ENCODE measurements around the gene GUCY1A2.

The GUCY1A2 gene

GRCh38 chr11:106679581-106679980 lies 338.7 kb downstream of the GUCY1A2 start:
- no peak for TF ChIP-seq POLR2AphosphoS5 (IDR thresholded peaks at IDR 0.05; ENCODE audit: low read depth, low read length)
- no peak for FAIRE-seq
- DNase-seq (ENCODE audit: insufficient read length): no peak

GRCh38 chr11:106679181-106679580 lies 339.1 kb downstream of the GUCY1A2 start:
- FAIRE-seq (no peak), DNase-seq (ENCODE audit: insufficient read length) (no peak)
- TF ChIP-seq TAF1 (IDR thresholded peaks at IDR 0.05; ENCODE audit: borderline replicate concordance, low read depth, low read length): no peak
- TF ChIP-seq POLR2AphosphoS5 (IDR thresholded peaks at IDR 0.05; ENCODE audit: low read depth, low read length): no peak
- TF ChIP-seq POLR2A (IDR thresholded peaks at IDR 0.05; ENCODE audit: low read depth, low read length): no peak

DNA sequence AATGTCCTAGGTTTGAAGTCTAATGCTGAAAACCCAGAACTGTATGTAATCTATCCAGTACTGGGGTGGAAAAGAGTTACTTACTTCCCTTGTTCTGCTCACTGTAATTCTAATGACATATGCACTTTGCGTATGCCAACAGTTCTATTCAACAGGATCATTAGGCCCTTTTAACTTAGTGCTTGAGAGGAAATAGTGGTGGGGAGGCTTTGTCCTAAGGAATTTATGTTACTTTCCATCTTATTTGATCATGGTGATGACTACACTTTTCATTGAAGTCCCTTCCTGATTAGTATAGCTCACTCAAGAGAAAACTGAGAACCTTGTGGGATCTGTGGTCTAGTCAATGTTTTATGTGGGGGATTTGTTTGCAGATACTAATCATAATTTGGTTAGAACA lies 348.2 kb downstream of the GUCY1A2 start:
- FAIRE-seq: no peak

DNA sequence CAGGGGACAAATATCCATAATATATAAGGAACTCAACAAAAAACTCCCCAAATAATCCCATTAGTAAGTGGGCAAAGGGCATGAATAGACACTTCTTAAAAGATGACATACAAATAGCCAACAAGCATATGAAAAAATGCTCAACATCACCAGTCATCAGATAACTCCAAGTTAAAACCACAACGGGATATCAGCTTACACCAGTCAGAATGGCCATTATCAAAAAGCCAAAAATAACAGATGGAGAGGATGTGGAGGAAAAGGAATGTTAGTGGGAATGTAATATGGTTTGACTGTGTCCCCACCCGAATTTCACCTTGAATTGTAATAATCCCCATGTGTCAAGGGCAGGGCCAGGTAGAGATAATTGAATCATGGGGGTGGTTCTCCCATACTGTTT lies 350.1 kb downstream of the GUCY1A2 start:
- no peak for TF ChIP-seq TAF1 (IDR thresholded peaks at IDR 0.05; ENCODE audit: borderline replicate concordance, low read depth, low read length)
- TF ChIP-seq POLR2AphosphoS5 (IDR thresholded peaks at IDR 0.05; ENCODE audit: low read depth, low read length): no peak
- no peak for TF ChIP-seq POLR2A (IDR thresholded peaks at IDR 0.05; ENCODE audit: low read depth, low read length)
- DNase-seq (ENCODE audit: insufficient read length): no peak
- FAIRE-seq: no peak

More for the DNA sequence above, 348.2 kb downstream of the GUCY1A2 start:
- DNase-seq (ENCODE audit: insufficient read length): no peak
- no peak for TF ChIP-seq TAF1 (IDR thresholded peaks at IDR 0.05; ENCODE audit: borderline replicate concordance, low read depth, low read length)
- no peak for TF ChIP-seq POLR2A (IDR thresholded peaks at IDR 0.05; ENCODE audit: low read depth, low read length)
- no peak for TF ChIP-seq POLR2AphosphoS5 (IDR thresholded peaks at IDR 0.05; ENCODE audit: low read depth, low read length)

- DNase-seq (ENCODE audit: insufficient read length) (no peak), FAIRE-seq (no peak)
- no peak for TF ChIP-seq POLR2AphosphoS5 (IDR thresholded peaks at IDR 0.05; ENCODE audit: low read depth, low read length)
- no peak for TF ChIP-seq TAF1 (IDR thresholded peaks at IDR 0.05; ENCODE audit: borderline replicate concordance, low read depth, low read length)
- no peak for TF ChIP-seq POLR2A (IDR thresholded peaks at IDR 0.05; ENCODE audit: low read depth, low read length)
Observed at GRCh38 chr11:106656646-106657045, 361.6 kb downstream of the GUCY1A2 start.

- FAIRE-seq (no peak), DNase-seq (ENCODE audit: insufficient read length) (no peak)
Observed at GRCh38 chr11:106644824-106645223, 373.5 kb downstream of the GUCY1A2 start.

DNA sequence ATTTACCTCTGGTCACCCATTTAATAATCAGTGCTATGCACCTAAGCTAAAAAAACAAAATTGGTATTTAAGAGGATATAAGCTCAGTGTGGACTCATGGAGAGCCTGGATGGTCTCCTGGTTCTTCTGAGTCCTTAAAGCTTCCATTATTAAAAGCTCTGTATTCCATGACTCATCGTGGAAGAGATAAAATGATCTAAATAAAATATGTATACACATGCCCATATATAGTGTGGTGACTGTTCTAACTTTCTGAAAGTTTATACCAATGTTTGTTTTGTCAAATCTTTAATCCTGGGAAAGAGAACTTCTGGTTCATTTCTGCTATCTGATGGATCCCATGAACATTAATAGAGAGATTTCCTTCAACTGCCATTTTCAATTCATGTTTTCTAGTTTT lies 375.9 kb downstream of the GUCY1A2 start:
- no peak for FAIRE-seq
- no peak for TF ChIP-seq POLR2A (IDR thresholded peaks at IDR 0.05; ENCODE audit: low read depth, low read length)
- TF ChIP-seq TAF1 (IDR thresholded peaks at IDR 0.05; ENCODE audit: borderline replicate concordance, low read depth, low read length): no peak
- no peak for TF ChIP-seq POLR2AphosphoS5 (IDR thresholded peaks at IDR 0.05; ENCODE audit: low read depth, low read length)
- no peak for DNase-seq (ENCODE audit: insufficient read length)

More at GRCh38 chr11:106644824-106645223, 373.5 kb downstream of the GUCY1A2 start:
- TF ChIP-seq POLR2AphosphoS5 (IDR thresholded peaks at IDR 0.05; ENCODE audit: low read depth, low read length) (no peak), TAF1 (IDR thresholded peaks at IDR 0.05; ENCODE audit: borderline replicate concordance, low read depth, low read length) (no peak), POLR2A (IDR thresholded peaks at IDR 0.05; ENCODE audit: low read depth, low read length) (no peak)

DNA sequence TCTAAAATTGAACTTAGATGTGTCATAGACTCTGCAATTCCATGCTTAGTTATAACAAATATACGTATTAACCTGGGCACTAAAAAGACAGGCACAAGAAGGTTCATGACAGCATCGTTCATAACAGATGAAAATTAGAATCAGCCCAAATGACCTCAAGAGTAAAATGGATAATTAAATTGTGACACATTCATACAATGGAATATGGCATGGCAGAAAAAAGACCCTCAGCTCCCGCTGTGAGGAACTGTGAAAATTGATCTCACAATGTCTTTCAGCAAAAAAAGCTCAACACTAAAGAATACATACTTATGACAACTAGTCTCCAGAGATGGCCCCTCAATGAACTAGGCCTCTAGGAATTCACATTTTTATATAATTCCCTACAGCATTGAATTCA lies 386.0 kb downstream of the GUCY1A2 start:
- no peak for TF ChIP-seq TAF1 (IDR thresholded peaks at IDR 0.05; ENCODE audit: borderline replicate concordance, low read depth, low read length)
- no peak for TF ChIP-seq POLR2A (IDR thresholded peaks at IDR 0.05; ENCODE audit: low read depth, low read length)
- no peak for TF ChIP-seq POLR2AphosphoS5 (IDR thresholded peaks at IDR 0.05; ENCODE audit: low read depth, low read length)
- DNase-seq (ENCODE audit: insufficient read length): no peak
- no peak for FAIRE-seq

- FAIRE-seq: no peak
- DNase-seq (ENCODE audit: insufficient read length): no peak
- TF ChIP-seq TAF1 (IDR thresholded peaks at IDR 0.05; ENCODE audit: borderline replicate concordance, low read depth, low read length) (no peak), POLR2A (IDR thresholded peaks at IDR 0.05; ENCODE audit: low read depth, low read length) (no peak), POLR2AphosphoS5 (IDR thresholded peaks at IDR 0.05; ENCODE audit: low read depth, low read length) (no peak)
Observed at GRCh38 chr11:106627694-106628093, 390.6 kb downstream of the GUCY1A2 start.

GRCh38 chr11:106625566-106625965 lies 392.7 kb downstream of the GUCY1A2 start:
- TF ChIP-seq POLR2A (IDR thresholded peaks at IDR 0.05; ENCODE audit: low read depth, low read length) (no peak), TAF1 (IDR thresholded peaks at IDR 0.05; ENCODE audit: borderline replicate concordance, low read depth, low read length) (no peak)
- DNase-seq (ENCODE audit: insufficient read length): no peak
- FAIRE-seq: no peak

GRCh38 chr11:106624377-106624776 lies 393.9 kb downstream of the GUCY1A2 start:
- no peak for FAIRE-seq
- TF ChIP-seq POLR2A (IDR thresholded peaks at IDR 0.05; ENCODE audit: low read depth, low read length) (no peak), TAF1 (IDR thresholded peaks at IDR 0.05; ENCODE audit: borderline replicate concordance, low read depth, low read length) (no peak), POLR2AphosphoS5 (IDR thresholded peaks at IDR 0.05; ENCODE audit: low read depth, low read length) (no peak)
- DNase-seq (ENCODE audit: insufficient read length): no peak
